WTC11 (cell line): ENCODE measurements around the gene GPC6. TPM values are rescaled to one million over a fixed set of nuclear protein-coding genes. Genes with fewer than 3 reads are reported as not detected.
A peak's percentile ranks its signal among the peaks of the same experiment; 100 is the strongest.

Experiments
- ATAC-seq: fragments of 200-7000 bp; cut with Tn5 transposase; 2 replicates; pipeline ENCODE4 v1.10.0; 2021; ENCODE audit warnings: mild to moderate bottlenecking, moderate library complexity
- CTCF ChIA-PET: fragments of 300-600 bp; sonication (Branson Sonifier 250); formaldehyde crosslinking; loops from one replicate; lab custom pipeline; 2021; ENCODE audit warnings: antibody characterized with exemption; lab: Charles Lee
- POLR2A ChIA-PET: fragments of 350-600 bp; sonication (Branson Sonifier 250); formaldehyde crosslinking; loops from one replicate; lab custom pipeline; 2021; ENCODE audit warnings: antibody characterized with exemption; lab: Charles Lee
- DNase-seq: peaks from one replicate; pipeline ENCODE4 v3.0.0; 2021; ENCODE audit warnings: low spot score
- H3K27ac Mint-ChIP-seq: 2 replicates; pipeline ENCODE4 v1.8.0; 2021; ENCODE audit warnings: mixed read lengths
- H3K27me3 Mint-ChIP-seq: 2 replicates; pipeline ENCODE4 v1.8.0; 2021; ENCODE audit warnings: low read depth, mild to moderate bottlenecking, moderate library complexity, mixed read lengths
- H3K36me3 Mint-ChIP-seq: 2 replicates; pipeline ENCODE4 v1.8.0; 2021; ENCODE audit warnings: mixed read lengths
- H3K4me1 Mint-ChIP-seq: 2 replicates; pipeline ENCODE4 v1.8.0; 2022; ENCODE audit warnings: mixed read lengths
- H3K4me3 Mint-ChIP-seq: 2 replicates; pipeline ENCODE4 v1.8.0; 2021; ENCODE audit warnings: mild to moderate bottlenecking, moderate library complexity, mixed read lengths
- H3K9me3 Mint-ChIP-seq: 2 replicates; pipeline ENCODE4 v1.8.0; 2021; ENCODE audit warnings: mixed read lengths
- ATF2 ChIP-seq: sonication (generic); formaldehyde crosslinking; IDR thresholded peaks from 2 replicates; pipeline ENCODE4 v1.8.1; 2022; ENCODE audit warnings: low read depth, missing genetic modification reagents, borderline replicate concordance
- ATF6 ChIP-seq: sonication (generic); formaldehyde crosslinking; IDR thresholded peaks from 2 replicates; pipeline ENCODE4 v1.8.1; 2023; ENCODE audit warnings: mild to moderate bottlenecking, missing genetic modification reagents
- CDX4 ChIP-seq: fragments of 250-450 bp; sonication (Bioruptor Pico); IDR thresholded peaks from 2 replicates; pipeline ENCODE4 v1.9.0; 2021; ENCODE audit warnings: moderate library complexity, mild to moderate bottlenecking, inconsistent platforms, borderline replicate concordance
- E2F5 ChIP-seq: sonication (generic); formaldehyde crosslinking; IDR thresholded peaks from 2 replicates; pipeline ENCODE4 v1.8.1; 2022; ENCODE audit warnings: mild to moderate bottlenecking, moderate library complexity, missing genetic modification reagents
- ERG ChIP-seq: fragments of 250-450 bp; sonication (Bioruptor Pico); IDR thresholded peaks from 2 replicates; pipeline ENCODE4 v1.8.0; 2021; ENCODE audit warnings: mild to moderate bottlenecking
- ESRRA ChIP-seq: sonication (generic); formaldehyde crosslinking; IDR thresholded peaks from 2 replicates; pipeline ENCODE4 v1.8.1; 2022; ENCODE audit warnings: mild to moderate bottlenecking, missing genetic modification reagents, borderline replicate concordance
- MAX ChIP-seq: sonication (generic); formaldehyde crosslinking; IDR thresholded peaks from 2 replicates; pipeline ENCODE4 v1.8.0; 2022; ENCODE audit warnings: mild to moderate bottlenecking, missing genetic modification reagents
- NFATC4 ChIP-seq: fragments of 250-450 bp; sonication (Bioruptor Pico); IDR thresholded peaks from 2 replicates; pipeline ENCODE4 v1.9.0; 2021; ENCODE audit warnings: mild to moderate bottlenecking
- NFE2L1 ChIP-seq: sonication (generic); formaldehyde crosslinking; IDR thresholded peaks from 2 replicates; pipeline ENCODE4 v1.8.1; 2023; ENCODE audit warnings: missing genetic modification reagents
- NR1H2 ChIP-seq: sonication (generic); formaldehyde crosslinking; IDR thresholded peaks from 2 replicates; pipeline ENCODE4 v1.9.0; 2021; ENCODE audit warnings: mild to moderate bottlenecking, moderate library complexity, missing genetic modification reagents
- PREB ChIP-seq: sonication (generic); formaldehyde crosslinking; IDR thresholded peaks from 2 replicates; pipeline ENCODE4 v1.8.1; 2022; ENCODE audit warnings: mild to moderate bottlenecking, missing genetic modification reagents, moderate library complexity, borderline replicate concordance
- USF1 ChIP-seq: sonication (generic); formaldehyde crosslinking; IDR thresholded peaks from 2 replicates; pipeline ENCODE4 v1.8.0; 2022; ENCODE audit warnings: mild to moderate bottlenecking, missing genetic modification reagents
- ZBTB43 ChIP-seq: sonication (generic); formaldehyde crosslinking; IDR thresholded peaks from 2 replicates; pipeline ENCODE4 v1.8.1; 2023; ENCODE audit warnings: mild to moderate bottlenecking, missing genetic modification reagents
- ZNF317 ChIP-seq: sonication (generic); formaldehyde crosslinking; IDR thresholded peaks from 2 replicates; pipeline ENCODE4 v1.8.1; 2023; ENCODE audit warnings: low read depth, mild to moderate bottlenecking, moderate library complexity, missing genetic modification reagents, borderline replicate concordance
- ZNF416 ChIP-seq: fragments of 250-450 bp; sonication (Bioruptor Pico); IDR thresholded peaks from 2 replicates; pipeline ENCODE4 v1.9.0; 2021; ENCODE audit warnings: mild to moderate bottlenecking, inconsistent platforms
- ZNF512 ChIP-seq: sonication (generic); formaldehyde crosslinking; IDR thresholded peaks from 2 replicates; pipeline ENCODE4 v1.8.1; 2022; ENCODE audit warnings: missing genetic modification reagents, borderline replicate concordance
- total RNA-seq: library from RNA; stranded (reverse); gene quantifications from 3 replicates; pipeline ENCODE4 v1.2.3, GENCODE V29; 2021

GPC6 gene
- total RNA-seq, 1 experiment from 2014 or later, result 19.5 TPM

GRCh38 chr13:93549326-93550005 lies 322.9 kb downstream of the GPC6 start:
- Mint-ChIP-seq H3K27ac (peak overlapping the region; percentile 1), H3K27me3 (no peaks in the 10 kb centered on the region), H3K4me3 (no peak overlapping the region), H3K36me3 (no peaks in the 10 kb centered on the region), H3K9me3 (no peaks in the 10 kb centered on the region), H3K4me1 (peaks cover 57% of the 10 kb centered on the region)
- POLR2A ChIA-PET, result no interaction called here
- CTCF ChIA-PET, result no interaction called here
- TF ChIP-seq ZNF317 (CRISPR knock-in tag), result no peak
- TF ChIP-seq NR1H2, result no peak
- no peak for TF ChIP-seq NFE2L1 (CRISPR knock-in tag)
- TF ChIP-seq ESRRA (CRISPR knock-in tag), result no peak
- no peak for TF ChIP-seq MAX (CRISPR knock-in tag)
- no peak for TF ChIP-seq ZNF512 (CRISPR knock-in tag)
- no peak for TF ChIP-seq E2F5 (CRISPR knock-in tag)
- no peak for TF ChIP-seq CDX4 (CRISPR knock-in tag)
- TF ChIP-seq ZNF416, result no peak
- TF ChIP-seq ERG, result no peak
- TF ChIP-seq ATF2 (CRISPR knock-in tag), result no peak
- TF ChIP-seq ATF6 (CRISPR knock-in tag), result no peak
- no peak for TF ChIP-seq ZBTB43 (CRISPR knock-in tag)
- TF ChIP-seq NFATC4 (CRISPR knock-in tag), result no peak
- TF ChIP-seq PREB (CRISPR knock-in tag), result no peak
- no peak for TF ChIP-seq USF1
- ATAC-seq, result peak; percentile 35; the same call in 1 of the 2 replicates
- no peak for DNase-seq
